CD4-positive, alpha-beta T cell treated with Interleukin-6 for 4 hours (primary cell): ENCODE data around the gene KIF6.

Experiments used
- DNase-seq: peaks from one replicate; pipeline ENCODE4 v3.0.0-alpha.2; 2020; ENCODE audit warnings: mixed read lengths

Gene KIF6

DNA sequence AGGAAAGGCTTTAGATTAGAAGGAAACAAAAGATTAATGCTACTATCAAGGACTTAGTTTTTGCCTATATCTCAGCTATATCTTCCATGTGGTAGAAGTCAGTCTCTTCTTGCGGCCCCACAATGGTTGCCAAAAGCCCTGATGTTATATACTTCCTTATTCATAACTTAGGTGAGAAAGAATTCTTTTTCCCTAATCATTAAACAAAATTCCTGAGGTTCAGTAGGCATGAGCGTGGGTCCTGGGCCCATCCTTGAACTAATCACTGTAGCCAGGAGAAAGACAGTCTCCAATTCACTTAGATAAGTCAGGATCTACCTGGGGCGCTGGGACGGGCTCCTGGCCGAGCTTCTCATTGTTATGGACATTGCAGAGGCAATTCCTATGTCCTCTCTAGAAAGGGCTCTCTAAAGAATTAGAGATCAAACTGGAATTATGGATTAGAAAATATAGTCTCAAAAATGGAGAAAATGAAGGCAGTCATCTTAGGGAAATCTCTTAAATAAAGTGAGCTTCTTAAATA lies 134.3 kb downstream of the KIF6 start:
- no peak for DNase-seq

DNA sequence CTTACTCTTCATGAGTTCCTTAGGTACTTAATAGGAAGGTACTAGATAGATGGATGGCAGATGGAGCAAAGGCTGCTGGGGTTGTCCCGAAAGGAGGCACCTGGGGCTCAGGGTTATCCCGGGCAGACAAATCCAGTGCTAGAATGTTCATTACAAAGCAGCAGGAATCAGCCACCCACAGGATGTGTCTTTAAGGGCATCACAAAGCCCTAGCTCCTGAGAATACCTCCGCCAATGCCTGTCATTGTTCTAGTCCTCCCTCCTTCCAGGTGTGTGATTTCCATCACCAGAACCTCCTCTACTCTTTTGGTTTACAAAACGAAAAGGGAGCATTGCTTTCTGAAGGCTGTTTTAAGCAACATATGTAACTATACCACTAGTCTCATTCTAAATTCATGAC lies 138.1 kb downstream of the KIF6 start:
- DNase-seq: no peak

DNA sequence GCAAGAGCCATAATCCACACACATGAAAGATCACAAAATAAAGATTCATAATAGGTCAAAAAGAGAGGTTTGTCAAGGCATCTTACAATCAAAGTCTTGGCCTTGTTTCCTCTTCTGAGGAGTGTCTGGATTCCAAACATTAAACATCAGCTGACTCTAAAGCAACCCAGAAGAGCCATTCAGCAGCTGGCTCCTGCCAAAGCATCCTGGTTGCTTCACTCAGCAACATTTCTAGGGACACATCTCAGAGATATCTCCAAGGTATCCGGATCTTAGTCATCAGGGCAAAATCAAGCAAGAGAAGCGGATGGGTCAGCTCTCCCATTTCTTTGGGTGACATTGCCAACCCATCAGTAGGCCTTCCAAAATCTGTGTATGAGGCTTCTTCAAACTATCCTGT lies 139.6 kb downstream of the KIF6 start:
- no peak for DNase-seq

DNA sequence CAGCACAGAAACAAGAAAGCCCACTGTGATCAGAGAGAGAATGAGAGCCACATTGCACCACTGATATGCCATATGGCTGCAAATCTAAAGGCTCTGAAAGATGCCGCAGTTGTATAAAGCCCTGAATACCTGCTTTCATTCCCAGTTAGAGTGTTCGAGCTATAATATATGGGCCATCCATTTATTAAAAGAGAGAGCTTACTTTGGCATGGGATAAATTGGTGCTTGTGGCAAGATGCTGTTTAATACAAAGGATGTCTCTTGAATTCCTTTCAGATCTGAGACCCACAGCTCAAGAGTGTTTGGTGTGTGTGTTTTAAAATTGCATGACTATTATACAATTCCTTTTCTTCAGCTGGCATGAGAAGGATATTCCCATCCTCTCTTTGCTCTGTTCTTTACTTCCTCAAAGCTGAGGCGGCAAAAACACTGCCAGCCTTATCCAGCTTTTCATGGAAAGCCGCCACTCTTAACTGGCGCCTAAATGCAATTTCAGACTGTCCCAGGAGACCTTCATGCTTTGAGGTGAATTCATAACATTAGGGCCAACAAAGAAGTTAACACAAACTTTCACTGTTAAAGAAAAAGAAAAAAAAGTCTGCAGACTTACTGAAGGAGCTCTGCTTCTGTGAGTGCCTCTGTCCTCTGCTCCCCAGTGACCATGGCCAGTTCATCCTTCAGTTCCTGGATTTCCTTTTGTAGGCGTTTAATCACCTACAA lies 147.6 kb downstream of the KIF6 start:
- no peak for DNase-seq

DNA sequence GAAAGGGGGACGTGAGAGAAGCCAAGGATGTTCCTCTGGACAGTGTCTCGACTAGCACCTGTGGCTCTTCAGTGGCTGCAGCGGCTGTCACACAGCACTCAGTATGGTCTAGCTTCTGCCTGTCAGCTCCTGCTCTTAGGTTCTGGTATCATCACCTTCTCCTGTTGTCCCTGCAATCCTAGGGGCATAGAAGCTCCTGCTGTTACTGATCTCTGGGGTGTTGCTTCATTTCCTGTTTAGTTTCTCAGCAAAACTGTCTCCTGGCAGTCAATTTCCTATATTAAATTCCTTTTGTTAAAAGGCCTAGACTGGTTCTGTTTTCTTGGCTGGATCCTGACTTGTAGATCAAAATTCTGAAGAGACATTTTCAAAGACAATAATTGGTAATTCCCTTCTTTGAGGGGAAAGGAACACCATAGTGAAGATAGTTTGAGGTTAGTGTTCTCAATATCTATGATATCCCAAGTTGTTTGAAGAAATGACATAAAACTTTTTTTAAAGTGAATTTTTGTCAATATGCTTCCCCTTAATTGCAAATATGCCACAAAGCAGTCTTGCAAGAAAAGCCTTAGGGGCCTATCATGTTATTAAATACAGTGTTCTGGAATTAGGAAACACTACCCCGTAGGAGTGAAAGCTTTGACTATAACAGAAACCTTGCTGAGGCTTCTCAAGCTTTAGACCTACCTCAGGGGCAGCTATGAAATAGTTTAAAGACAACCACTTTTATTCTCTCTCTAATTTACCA lies 148.5 kb downstream of the KIF6 start:
- DNase-seq: no peak

DNA sequence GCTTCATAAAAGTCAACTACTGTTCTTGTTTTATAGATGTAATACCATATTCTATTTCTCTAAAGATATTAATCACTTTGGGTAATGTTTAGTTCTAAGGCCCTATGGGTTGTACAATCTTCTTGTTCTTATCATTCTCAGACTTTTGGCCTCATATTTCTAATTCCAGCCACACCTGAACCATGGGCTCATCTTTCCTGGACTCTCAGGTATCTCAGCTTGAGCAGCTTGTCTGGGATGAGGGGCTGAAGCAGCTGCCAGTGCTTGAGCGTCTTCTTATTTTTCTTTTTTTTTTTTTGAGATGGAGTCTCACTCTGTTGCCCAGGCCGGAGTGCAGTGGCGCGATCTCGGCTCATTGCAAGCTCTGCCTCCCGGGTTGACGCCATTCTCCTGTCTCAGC lies 150.2 kb downstream of the KIF6 start:
- no peak for DNase-seq

DNA sequence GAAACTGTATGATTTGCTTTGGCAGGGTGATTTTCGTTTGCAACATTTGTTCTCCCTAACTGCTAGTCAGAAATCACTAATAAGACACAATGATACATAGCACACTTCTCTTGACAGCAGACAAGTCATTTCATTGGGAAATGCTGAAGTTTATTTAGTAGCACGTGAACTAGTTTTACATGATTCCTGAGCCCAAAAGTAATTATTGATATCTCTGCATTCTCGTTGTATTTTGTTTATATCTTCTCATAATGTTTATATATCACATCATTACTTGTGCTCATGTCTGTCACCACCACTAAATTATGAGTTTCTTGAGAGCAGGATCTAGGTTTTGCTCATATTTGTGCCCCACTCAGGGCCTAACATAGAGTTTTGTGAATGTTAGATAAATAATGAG lies 151.7 kb downstream of the KIF6 start:
- DNase-seq: no peak

DNA sequence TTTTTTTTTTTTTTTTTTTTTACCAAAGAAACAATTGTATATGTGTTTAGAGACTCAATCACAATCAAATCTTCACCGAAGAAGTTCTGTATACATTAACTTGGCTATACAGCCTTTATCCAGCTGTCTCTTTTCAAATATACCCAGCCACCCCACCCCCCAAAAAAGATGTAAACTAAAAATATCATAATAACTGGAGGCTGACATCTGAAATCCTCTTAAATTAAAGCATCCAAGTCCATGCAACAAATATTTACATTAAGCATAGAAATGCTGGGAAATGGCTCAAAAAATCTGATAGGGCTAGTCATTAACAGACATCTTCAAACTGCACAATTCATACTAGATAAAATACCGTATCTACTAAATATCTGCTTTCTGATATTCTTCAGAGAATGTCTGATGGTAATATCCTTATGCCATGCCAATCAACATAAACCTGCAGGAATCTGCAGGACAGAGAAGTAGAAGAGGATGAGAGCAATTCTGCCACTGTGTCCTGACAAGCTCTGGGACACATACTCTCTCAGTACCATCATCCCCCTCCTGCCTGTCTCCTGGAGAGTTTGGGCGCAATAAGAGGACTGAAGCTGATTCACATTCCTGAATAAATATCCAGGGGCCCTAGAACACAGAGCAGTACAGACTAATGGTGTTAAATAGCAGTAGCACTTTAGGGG lies 152.4 kb downstream of the KIF6 start:
- DNase-seq: no peak

DNA sequence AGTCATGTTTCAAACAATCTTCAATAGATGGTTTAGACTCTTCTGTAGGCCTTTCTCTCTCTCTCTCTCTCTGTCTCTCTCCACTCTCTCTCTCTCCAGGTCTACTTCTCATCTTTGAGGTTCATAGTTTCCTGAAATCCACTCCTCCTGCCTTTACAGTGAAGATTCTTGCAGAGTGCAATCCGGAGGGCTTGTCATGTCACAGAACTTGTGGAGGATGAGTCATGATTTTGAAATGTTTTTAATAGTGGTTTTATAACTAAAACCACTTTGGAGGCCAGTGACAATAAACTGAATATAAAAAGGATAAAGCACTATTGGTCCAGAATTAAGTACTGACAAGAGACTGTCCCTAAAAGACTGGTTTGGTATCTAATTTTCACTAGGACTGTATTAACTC lies 156.3 kb downstream of the KIF6 start:
- DNase-seq: no peak

DNA sequence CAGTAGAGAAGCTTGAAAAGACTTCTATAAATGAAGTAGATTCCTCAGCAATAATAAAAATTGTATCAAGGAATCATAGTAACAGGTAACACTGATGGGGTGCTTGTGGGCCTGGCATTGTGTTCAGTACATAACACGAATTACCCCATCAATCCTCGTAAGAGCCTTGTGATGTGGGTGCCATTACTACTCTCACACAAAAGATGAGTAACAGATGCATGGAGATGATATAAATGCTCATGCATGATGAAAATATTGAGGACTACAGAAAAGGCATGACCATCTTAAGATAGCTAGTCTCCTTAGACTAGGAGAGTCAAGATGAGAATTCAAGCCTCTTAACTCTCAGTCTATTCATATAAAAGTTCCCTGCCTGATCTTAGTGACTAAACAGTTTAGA lies 158.1 kb downstream of the KIF6 start:
- DNase-seq: no peak

DNA sequence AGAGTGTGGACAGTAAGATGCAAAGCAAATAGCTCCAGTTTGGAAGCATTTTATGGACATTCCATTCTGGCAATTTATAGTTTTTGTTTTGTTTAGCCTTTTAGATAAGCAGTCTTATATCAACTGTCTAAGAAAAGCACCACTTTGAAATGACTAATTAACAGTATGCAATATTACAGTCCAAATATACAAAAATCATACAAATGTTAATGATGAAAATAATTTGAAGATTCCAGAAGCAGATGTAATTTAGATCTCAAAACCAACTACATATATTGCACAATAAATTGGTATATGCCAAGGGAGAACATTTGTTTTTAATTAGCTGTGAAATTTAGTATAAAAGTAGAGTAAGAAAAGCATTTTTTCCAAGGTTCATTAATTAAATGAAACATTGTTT lies 158.8 kb downstream of the KIF6 start:
- DNase-seq: no peak

DNA sequence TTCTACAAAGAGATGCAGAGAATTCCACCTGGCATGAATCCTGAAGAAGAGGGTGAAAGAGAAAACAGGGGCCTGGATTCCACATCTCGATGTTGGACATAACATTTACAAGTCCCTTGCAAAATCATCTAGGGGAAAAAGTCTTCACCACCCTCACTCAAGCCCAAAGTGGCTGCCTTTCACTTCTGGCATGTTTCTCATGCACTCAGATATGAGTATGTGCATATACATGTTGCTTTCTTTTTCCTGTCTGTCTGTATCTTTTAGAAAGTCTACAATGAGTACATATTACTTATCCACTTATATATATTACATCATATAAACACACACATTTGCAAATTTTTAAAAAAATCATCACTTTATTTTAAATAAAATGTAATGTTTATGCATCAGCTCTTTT lies 159.3 kb downstream of the KIF6 start:
- DNase-seq: no peak

DNA sequence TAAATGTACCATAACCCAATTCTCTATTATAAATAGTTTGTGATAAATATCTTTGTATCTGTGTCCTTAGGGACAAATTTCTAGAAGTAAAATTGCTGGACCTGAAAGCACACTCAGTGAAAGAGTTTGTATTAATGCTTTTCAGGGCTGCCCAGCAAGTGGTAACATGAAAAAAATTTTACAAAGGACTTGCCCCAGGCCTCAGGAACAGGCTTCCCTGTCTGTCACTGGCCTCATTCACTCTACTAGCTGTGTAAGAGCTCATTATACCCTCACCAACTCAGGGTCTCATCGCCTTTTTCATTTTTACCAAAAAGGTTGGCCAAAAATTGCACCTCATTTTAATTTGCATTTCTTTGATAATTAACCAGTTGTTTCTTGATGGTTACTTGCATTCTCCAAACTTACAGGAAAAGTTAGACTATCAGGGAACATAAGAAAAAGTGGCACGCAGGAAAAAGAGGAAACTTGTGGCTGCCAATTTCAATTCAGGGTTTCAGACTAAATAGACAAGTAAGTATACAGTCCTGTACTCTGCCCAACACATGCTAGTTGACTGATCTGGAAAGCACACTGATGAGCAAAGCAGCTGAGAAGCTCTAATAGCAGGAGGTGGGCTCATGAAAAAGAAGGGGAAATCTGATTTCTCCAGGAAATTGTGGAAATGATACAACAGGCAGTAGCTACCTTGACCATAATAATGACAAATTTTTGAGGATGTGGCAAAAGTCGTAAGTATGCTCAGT lies 161.5 kb downstream of the KIF6 start:
- DNase-seq: no peak

DNA sequence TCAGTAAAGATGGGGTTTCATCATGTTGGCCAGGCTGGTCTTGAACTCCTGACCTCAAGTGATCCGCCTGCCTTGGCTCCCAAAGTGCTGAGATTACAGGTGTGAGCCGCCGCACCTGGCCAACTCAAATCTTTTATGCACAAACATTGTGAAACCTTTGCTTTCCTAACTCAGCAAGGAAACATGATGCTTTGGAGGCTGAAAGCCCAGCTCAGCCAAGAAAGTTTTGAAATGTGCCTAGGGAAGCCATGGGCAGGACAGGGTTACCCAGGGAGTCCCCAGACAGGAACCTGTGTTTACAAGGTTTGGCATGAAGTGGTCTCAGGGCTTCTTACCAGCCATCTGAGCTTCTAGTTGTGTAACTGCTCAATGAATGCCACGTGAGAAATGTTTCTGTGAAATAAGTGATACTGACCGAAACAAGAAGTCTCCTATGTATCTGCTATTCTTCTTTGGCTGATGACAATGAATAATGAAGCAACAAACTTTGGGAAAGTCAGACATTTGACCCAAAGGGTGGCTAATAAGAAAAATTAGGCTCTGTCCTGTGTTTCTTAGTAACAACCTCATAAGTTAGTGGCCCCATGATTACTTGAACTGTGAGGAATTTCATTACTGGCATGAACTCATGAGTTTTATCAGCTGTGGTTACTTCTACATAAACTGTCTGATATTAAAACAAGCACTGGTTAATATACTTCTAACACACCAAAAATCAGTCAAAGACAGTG lies 163.5 kb downstream of the KIF6 start:
- no peak for DNase-seq

DNA sequence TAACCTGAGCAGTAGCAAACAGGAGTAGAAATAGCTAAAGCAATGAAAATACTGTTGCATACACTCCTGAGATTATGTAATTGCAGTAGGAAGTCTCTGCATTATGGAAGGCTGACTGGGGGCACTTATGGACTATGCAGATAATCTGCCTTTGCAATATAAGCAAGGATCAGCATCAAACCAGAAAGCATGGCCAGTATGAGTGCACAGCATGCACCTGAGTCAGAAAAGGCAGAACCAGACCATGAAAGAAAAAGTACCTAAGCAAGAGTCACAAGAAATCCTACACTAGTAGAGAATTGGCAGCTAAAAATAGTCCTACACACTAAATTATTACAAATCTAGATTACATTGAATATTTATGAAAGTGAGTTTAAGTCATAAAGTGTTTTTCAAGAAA lies 164.3 kb downstream of the KIF6 start:
- no peak for DNase-seq

DNA sequence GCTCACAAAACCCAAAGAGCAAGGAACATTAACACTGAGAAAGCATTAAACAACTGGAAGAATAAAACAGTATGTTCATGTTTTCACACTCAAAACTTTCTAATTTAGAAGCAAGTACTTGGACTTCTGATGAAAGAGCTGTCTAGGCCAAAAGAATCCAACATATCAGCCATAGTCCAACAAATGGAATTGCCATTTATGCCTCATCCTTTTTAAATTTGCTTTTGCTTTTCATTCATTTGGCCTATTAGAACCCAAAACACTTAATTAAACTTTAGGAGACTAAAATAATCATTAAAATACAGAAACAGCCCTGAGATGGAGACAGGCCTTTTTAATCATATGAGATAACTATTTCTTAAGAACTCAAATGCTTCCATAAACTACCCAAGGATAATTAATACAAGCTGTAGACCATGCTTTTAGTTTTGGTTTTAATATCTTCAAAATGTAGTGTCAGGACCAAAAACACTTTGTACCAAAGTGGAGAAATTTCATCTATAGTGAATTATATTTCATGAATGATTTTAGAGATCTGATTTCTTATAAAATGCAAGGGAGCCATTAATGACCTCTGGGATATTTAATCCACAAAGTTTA lies 166.5 kb downstream of the KIF6 start:
- DNase-seq: no peak

DNA sequence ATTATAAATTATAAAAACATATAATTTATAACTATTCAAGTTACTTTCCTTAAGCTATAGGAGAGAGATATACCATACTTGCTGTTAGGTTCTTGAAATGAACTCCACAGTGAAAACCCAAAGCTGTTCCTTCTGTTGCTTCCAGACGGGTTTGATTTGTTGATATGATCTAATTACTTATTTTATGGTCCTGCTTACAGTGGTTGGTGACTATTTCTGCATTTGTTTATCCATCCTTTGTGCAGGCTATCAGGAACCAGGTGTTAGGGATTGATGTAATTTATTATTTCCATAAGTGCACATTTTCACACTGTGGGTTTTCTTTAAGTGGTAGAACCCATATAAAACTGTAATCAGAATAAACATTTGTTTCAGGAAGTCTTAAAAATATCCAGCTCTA lies 167.1 kb downstream of the KIF6 start:
- no peak for DNase-seq

DNA sequence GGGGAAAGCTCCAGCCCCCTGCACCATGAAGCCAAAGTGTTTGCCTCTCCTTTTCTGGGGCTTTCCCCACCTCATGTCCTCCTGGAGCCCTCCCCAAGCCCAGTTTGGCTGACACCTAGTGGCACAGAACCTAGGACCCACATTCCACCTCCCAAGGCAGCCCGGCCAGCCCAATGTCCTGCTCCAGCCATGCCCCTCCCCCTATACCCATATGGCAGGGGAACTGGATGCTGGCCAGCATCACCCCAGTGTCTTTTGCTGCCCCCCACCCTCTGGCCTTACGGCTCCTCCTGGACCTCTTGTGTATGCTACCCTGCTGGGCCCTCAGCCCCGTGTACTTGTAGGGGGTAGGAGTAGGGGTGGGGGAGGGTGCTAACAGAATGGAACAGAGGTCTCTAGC lies 170.1 kb downstream of the KIF6 start:
- no peak for DNase-seq

DNA sequence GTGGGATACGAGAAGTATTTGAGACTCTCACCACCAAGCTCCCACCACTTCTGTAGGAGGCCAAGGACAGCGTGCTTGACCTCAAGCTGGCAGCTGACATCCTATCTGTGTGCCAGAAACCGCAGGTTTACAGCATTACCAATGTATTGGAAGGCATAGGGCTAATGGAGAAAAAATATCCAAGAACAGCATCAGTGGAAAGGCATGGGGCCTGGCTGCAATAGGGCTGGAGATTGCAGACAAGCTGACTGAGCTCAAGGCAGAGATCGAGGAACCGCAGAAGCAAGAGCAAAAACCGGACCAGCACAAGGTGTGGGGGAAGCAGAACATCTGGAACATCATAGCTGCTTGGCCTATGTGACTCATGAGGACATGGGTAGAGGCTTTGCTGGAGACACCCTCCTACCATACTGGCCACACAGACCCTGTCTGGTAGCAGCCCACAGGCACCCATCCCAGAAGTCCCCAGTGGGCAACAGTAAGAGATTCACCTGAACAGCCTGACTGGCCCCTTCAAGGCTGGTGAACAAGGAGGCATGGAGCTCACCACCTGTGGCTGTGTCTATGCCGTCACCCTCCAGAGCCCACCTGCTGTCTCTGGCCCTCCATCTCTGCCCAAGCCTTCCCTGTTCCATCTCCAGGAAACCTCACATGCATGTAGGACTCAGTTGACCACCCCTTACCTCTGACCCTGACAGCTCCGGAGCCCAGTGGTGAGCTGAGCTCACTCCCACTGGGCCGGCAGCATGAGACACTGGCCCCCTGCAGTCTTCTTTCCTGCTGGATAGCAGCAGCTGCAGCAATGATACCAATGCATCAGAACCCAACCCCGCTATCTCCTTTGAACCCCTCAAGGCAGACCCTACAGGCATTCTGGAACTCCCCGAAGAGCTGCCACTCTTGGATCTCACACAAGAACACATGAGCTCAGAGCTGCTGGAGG lies 171.1 kb downstream of the KIF6 start:
- DNase-seq: no peak

DNA sequence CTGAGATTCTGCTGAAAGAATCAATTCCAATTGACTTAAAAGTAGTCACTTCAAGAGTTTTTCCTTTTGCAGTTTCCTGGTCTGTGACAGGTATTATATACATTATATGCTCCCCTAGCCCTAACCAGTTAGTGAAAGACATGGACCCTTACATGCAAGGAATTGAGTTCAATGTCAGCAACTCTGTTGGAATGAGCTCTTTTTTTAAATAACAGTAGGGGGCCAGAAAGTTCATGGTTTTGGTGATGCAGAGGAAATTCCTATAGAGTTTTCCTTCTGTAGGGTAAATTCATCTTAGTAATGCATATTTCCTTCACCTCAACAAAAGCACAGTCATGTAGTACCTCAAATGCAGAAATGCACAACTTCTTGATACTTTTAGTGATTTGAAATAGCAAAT lies 172.2 kb downstream of the KIF6 start:
- DNase-seq: no peak

DNA sequence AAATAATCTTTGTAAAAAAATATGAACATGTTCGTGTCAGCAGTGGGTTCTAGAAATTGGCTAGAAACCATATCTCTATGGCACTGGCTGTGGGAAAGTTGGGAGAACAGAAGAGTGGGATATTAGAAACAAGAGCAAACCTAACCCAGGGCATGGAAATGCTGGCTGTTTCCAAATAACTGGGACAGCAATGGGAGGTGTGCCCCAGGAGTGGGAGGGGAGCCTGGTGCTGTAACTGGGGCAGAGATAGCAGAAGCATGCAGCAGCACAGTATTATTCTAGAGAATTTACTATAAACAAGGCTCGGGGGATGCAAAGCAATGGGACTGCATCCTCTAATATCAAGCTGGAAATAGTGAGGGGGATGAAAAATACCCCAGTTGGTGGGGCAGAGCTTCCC lies 175.0 kb downstream of the KIF6 start:
- DNase-seq: no peak
